Upper lobe of left lung (tissue), 4 donors: ENCODE data around the gene POLD2.

Source experiments
- POLR2A ChIP-seq, 4 donors: fragments of 450-650 bp; IDR thresholded peaks; one replicate each; pipeline ENCODE4 v1.5.1; 2016 to 2017; ENCODE audit warnings: antibody characterized with exemption in 4 of 4, mild to moderate bottlenecking in 2 of 4
- TF ChIP-seq, protein P1 (sequence below), 6 experiments: fragments of 450-650 bp in 4 of 6; fragments of 200-600 bp in 2 of 6; sonication (generic) in 2 of 6; IDR thresholded peaks; one replicate each; pipeline ENCODE4 v1.5.1; 2016 to 2019; ENCODE audit warnings: antibody characterized with exemption in 6 of 6

DNA sequence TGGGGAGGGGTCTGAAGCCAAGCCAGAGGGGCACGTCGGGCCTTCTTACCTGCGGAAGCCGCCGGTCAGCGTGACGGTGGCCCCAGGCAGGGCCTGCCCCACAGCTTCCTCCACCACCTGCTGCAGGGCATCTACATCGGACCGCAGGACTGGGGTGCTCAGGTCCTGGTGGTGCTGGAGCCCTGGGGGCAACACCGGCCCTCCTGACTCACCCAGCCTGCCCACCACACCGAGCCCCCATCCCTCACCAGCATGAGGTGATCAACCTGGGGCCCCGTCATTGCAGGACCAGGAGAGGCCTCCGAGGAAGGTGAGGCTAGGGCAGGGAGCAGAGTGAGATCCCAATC lies 49.0 kb downstream of the POLD2 start:
- TF ChIP-seq POLR2A (IDR thresholded peaks at IDR 0.05), result no peak
- TF ChIP-seq, protein P1, sequence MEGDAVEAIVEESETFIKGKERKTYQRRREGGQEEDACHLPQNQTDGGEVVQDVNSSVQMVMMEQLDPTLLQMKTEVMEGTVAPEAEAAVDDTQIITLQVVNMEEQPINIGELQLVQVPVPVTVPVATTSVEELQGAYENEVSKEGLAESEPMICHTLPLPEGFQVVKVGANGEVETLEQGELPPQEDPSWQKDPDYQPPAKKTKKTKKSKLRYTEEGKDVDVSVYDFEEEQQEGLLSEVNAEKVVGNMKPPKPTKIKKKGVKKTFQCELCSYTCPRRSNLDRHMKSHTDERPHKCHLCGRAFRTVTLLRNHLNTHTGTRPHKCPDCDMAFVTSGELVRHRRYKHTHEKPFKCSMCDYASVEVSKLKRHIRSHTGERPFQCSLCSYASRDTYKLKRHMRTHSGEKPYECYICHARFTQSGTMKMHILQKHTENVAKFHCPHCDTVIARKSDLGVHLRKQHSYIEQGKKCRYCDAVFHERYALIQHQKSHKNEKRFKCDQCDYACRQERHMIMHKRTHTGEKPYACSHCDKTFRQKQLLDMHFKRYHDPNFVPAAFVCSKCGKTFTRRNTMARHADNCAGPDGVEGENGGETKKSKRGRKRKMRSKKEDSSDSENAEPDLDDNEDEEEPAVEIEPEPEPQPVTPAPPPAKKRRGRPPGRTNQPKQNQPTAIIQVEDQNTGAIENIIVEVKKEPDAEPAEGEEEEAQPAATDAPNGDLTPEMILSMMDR (IDR thresholded peaks at IDR 0.05), result no peak
